Measurements from ENCODE around the gene PIK3R3. TPM values are rescaled to one million over a fixed set of nuclear protein-coding genes. Genes with fewer than 3 reads are reported as not detected.

Gene PIK3R3
- total and polyA plus RNA-seq, 9 of the 15 experiments (the other 6 are each of a cell fraction or from before 2014, with no cell fraction given), result 1.4 to 7.7 (median 4.6) TPM

DNA sequence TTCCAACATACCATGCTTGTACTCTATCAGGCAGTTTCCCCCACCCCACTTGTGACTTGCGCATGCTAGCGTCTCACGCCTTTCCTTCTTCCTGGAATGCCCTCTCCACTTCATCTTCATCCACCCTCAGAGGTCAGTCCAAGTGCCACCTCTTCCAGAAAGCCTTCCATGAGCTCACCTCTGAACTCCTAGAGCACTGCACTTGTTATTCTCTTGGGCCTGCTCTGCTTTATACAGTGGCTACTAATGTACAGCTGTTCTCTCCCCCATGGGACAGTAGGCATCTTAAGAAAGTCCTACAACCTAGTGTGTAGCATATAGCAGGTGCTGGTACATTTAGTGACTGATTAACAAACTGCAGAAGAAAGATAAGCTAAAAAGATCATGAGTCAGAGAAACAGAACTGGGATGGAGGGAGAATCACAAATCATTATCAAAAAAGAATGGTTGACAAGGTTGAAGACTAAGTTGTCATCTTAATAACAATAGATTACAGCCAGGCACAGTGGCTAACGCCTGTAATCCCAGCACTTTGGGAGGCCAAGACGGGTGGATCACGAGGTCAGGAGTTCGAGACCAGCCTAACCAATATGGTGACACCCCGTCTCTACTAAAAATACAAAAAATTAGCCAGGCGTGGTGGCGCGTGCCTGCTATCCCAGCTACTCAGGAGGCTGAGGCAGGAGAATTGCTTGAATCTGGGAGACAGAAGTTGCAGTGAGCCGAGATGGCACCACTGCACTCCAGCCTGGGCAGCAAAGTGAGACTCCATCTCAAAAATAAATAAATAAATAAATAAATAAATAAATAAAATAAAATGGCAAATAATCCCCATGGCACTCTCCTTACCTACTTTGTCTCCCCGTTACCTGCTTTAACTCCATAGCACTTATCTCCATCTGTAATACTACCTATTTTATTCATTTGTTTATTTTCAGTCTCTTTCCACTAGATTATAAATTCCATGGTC is 26.2 kb upstream of the PIK3R3 start (continued):
- TF ChIP-seq, protein P1, sequence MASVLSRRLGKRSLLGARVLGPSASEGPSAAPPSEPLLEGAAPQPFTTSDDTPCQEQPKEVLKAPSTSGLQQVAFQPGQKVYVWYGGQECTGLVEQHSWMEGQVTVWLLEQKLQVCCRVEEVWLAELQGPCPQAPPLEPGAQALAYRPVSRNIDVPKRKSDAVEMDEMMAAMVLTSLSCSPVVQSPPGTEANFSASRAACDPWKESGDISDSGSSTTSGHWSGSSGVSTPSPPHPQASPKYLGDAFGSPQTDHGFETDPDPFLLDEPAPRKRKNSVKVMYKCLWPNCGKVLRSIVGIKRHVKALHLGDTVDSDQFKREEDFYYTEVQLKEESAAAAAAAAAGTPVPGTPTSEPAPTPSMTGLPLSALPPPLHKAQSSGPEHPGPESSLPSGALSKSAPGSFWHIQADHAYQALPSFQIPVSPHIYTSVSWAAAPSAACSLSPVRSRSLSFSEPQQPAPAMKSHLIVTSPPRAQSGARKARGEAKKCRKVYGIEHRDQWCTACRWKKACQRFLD (CRISPR knock-in tag; IDR thresholded peaks at IDR 0.05), result peak; percentile 97
- TF ChIP-seq C11orf30 (IDR thresholded peaks at IDR 0.05; ENCODE audit: low read depth) (peak; percentile 95), XRCC5 (IDR thresholded peaks at IDR 0.05; ENCODE audit: low read depth, low read length) (no peak), MAZ (CRISPR knock-in tag; conservative IDR thresholded peaks at IDR 0.05 in 1 of 2, IDR thresholded peaks at IDR 0.05 in 1 of 2) (peak; percentile 38 to 59; a peak in 1 of 4 replicates), ZNF584 (CRISPR knock-in tag; IDR thresholded peaks at IDR 0.05; ENCODE audit: low read depth) (peak; percentile 90), KAT8 (IDR thresholded peaks at IDR 0.05; ENCODE audit: low read depth) (no peak), NBN (IDR thresholded peaks at IDR 0.05; ENCODE audit: low read depth) (peak; percentile 98), MEF2A (IDR thresholded peaks at IDR 0.05; ENCODE audit: control insufficient read depth, low read depth, low read length) (peak; percentile 54; the same call in 1 of the 2 replicates), NFE2 (IDR thresholded peaks at IDR 0.05; ENCODE audit: low read depth) (peak; percentile 90), NONO (IDR thresholded peaks at IDR 0.05; ENCODE audit: low read depth in 2 of 2, low read length in 1 of 2) (peak in 1 of 2 experiments; percentile 83; a peak in 2 of 4 replicates), ZNF316 (IDR thresholded peaks at IDR 0.05) (peak; percentile 97), HMG20A (CRISPR knock-in tag; conservative IDR thresholded peaks at IDR 0.05) (no peak), KDM4B (IDR thresholded peaks at IDR 0.05; ENCODE audit: borderline replicate concordance in 2 of 2, low read depth in 1 of 2) (no peak), ZKSCAN1 (IDR thresholded peaks at IDR 0.05; ENCODE audit: low read depth, low read length) (peak; percentile 95), KDM1A (IDR thresholded peaks at IDR 0.05) (peak; percentile 99), NR1H2 (CRISPR knock-in tag; IDR thresholded peaks at IDR 0.05) (no peak), BMI1 (IDR thresholded peaks at IDR 0.05; ENCODE audit: low read length) (no peak), HEY1 (CRISPR knock-in tag; IDR thresholded peaks at IDR 0.05; ENCODE audit: borderline replicate concordance) (no peak), YY1 (IDR thresholded peaks at IDR 0.05; ENCODE audit: borderline replicate concordance in 1 of 3, control insufficient read depth in 1 of 3, extremely low read depth in 1 of 3, insufficient read depth in 3 of 3, insufficient read length in 1 of 3, insufficient replicate concordance in 2 of 3, low read depth in 1 of 3, low read length in 2 of 3) (no peak)
- TF ChIP-seq, protein P2, sequence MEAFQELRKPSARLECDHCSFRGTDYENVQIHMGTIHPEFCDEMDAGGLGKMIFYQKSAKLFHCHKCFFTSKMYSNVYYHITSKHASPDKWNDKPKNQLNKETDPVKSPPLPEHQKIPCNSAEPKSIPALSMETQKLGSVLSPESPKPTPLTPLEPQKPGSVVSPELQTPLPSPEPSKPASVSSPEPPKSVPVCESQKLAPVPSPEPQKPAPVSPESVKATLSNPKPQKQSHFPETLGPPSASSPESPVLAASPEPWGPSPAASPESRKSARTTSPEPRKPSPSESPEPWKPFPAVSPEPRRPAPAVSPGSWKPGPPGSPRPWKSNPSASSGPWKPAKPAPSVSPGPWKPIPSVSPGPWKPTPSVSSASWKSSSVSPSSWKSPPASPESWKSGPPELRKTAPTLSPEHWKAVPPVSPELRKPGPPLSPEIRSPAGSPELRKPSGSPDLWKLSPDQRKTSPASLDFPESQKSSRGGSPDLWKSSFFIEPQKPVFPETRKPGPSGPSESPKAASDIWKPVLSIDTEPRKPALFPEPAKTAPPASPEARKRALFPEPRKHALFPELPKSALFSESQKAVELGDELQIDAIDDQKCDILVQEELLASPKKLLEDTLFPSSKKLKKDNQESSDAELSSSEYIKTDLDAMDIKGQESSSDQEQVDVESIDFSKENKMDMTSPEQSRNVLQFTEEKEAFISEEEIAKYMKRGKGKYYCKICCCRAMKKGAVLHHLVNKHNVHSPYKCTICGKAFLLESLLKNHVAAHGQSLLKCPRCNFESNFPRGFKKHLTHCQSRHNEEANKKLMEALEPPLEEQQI (IDR thresholded peaks at IDR 0.05), result peak; percentile 99
- TF ChIP-seq, protein P3, sequence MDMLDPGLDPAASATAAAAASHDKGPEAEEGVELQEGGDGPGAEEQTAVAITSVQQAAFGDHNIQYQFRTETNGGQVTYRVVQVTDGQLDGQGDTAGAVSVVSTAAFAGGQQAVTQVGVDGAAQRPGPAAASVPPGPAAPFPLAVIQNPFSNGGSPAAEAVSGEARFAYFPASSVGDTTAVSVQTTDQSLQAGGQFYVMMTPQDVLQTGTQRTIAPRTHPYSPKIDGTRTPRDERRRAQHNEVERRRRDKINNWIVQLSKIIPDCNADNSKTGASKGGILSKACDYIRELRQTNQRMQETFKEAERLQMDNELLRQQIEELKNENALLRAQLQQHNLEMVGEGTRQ (CRISPR knock-in tag; IDR thresholded peaks at IDR 0.05), result no peak

All from K562 (cell line).